Liver (tissue), 9 donors: ENCODE results near the gene CHAT. TPM values are rescaled to one million over a fixed set of nuclear protein-coding genes. Genes with fewer than 3 reads are reported as not detected.

Source experiments
- DNase-seq: peaks from one replicate; pipeline ENCODE4 v3.0.0-alpha.2; 2017; ENCODE audit warnings: low spot score
- H3K27ac ChIP-seq, 2 donors: one replicate each; pipeline ENCODE4 v1.7.0; 2013; ENCODE audit warnings: inconsistent platforms in 2 of 2, low read length in 2 of 2, control low read depth in 1 of 2, low read depth in 1 of 2, mild to moderate bottlenecking in 1 of 2
- H3K27me3 ChIP-seq, 4 donors: one replicate each; pipeline versions ENCODE4 v1.6.1 to v1.7.0; 2013; ENCODE audit warnings: low read length in 3 of 4, inconsistent platforms in 1 of 4, mild to moderate bottlenecking in 1 of 4, moderate library complexity in 1 of 4; ENCODE audit not compliant: control insufficient read depth in 4 of 4, insufficient read depth in 4 of 4
- H3K36me3 ChIP-seq, 4 donors: one replicate each; pipeline versions ENCODE4 v1.6.1 to v1.7.0; 2013; ENCODE audit warnings: low read length in 3 of 4, mild to moderate bottlenecking in 3 of 4, low read depth in 1 of 4, moderate library complexity in 1 of 4; ENCODE audit not compliant: control insufficient read depth in 4 of 4, insufficient read depth in 3 of 4
- H3K4me1 ChIP-seq, 4 donors: one replicate each; pipeline versions ENCODE4 v1.6.1 to v1.7.0; 2013; ENCODE audit warnings: low read length in 3 of 4, mild to moderate bottlenecking in 3 of 4, moderate library complexity in 1 of 4; ENCODE audit not compliant: control insufficient read depth in 4 of 4, insufficient read depth in 4 of 4
- H3K4me3 ChIP-seq, 3 donors: one replicate each; pipeline versions ENCODE4 v1.6.1 to v1.7.0; 2013; ENCODE audit warnings: low read length in 3 of 3, control low read depth in 1 of 3, low read depth in 1 of 3, mild to moderate bottlenecking in 1 of 3
- H3K9ac ChIP-seq, 2 donors: one replicate each; pipeline ENCODE4 v1.7.0; 2013; ENCODE audit warnings: low read length in 2 of 2, mild to moderate bottlenecking in 2 of 2, moderate library complexity in 2 of 2, control low read depth in 1 of 2, low read depth in 1 of 2
- H3K9me3 ChIP-seq, 4 donors: one replicate each; pipeline versions ENCODE4 v1.6.1 to v1.7.0; 2013; ENCODE audit warnings: low read length in 3 of 4; ENCODE audit not compliant: control insufficient read depth in 4 of 4
- ATF3 ChIP-seq: IDR thresholded peaks from 2 replicates; pipeline ENCODE4 v1.6.1; 2016; ENCODE audit warnings: antibody characterized with exemption
- CTCF ChIP-seq: fragments of 150-350 bp; IDR thresholded peaks from 2 replicates; pipeline ENCODE4 v1.5.1; 2017; ENCODE audit warnings: improper control_type of control experiment, low read depth, low read length; ENCODE audit not compliant: missing input control
- EGR1 ChIP-seq, 2 donors: IDR thresholded peaks; 2 replicates each; pipeline ENCODE4 v1.6.1; 2016 to 2018; ENCODE audit warnings: antibody characterized with exemption in 2 of 2, low read depth in 2 of 2
- FOXA1 ChIP-seq: IDR thresholded peaks from 2 replicates; pipeline ENCODE4 v1.6.1; 2016; ENCODE audit warnings: antibody characterized with exemption
- GABPA ChIP-seq, 2 donors: IDR thresholded peaks in 1 of 2; conservative IDR thresholded peaks in 1 of 2; 2 replicates each; pipeline ENCODE4 v1.6.1; 2016; ENCODE audit warnings: antibody characterized with exemption in 2 of 2, mild to moderate bottlenecking in 1 of 2, moderate library complexity in 1 of 2
- HNF4A ChIP-seq, 2 donors: conservative IDR thresholded peaks; 2 replicates each; pipeline ENCODE4 v1.6.1; 2016; ENCODE audit warnings: antibody characterized with exemption in 2 of 2, mild to moderate bottlenecking in 2 of 2
- HNF4G ChIP-seq: IDR thresholded peaks from 2 replicates; pipeline ENCODE4 v1.6.1; 2016; ENCODE audit warnings: antibody characterized with exemption
- MAX ChIP-seq: IDR thresholded peaks from 2 replicates; pipeline ENCODE4 v1.6.1; 2016; ENCODE audit warnings: antibody characterized with exemption
- NR2F2 ChIP-seq: IDR thresholded peaks from 2 replicates; pipeline ENCODE4 v1.6.1; 2016; ENCODE audit warnings: antibody characterized with exemption
- RAD21 ChIP-seq, 2 donors: IDR thresholded peaks; 2 replicates each; pipeline ENCODE4 v1.6.1; 2016; ENCODE audit warnings: antibody characterized with exemption in 2 of 2, mild to moderate bottlenecking in 2 of 2
- REST ChIP-seq: IDR thresholded peaks from 2 replicates; pipeline ENCODE4 v1.6.1; 2016; ENCODE audit warnings: antibody characterized with exemption, mild to moderate bottlenecking
- RXRA ChIP-seq, 2 donors: IDR thresholded peaks; 2 replicates each; pipeline ENCODE4 v1.6.1; 2017 to 2018; ENCODE audit warnings: antibody characterized with exemption in 2 of 2, mild to moderate bottlenecking in 1 of 2
- SP1 ChIP-seq: IDR thresholded peaks from 2 replicates; pipeline ENCODE4 v1.6.1; 2018; ENCODE audit warnings: antibody characterized with exemption, mild to moderate bottlenecking
- TAF1 ChIP-seq: conservative IDR thresholded peaks from 2 replicates; pipeline ENCODE4 v1.6.1; 2016; ENCODE audit warnings: antibody characterized with exemption, mild to moderate bottlenecking
- ZBTB33 ChIP-seq: IDR thresholded peaks from 2 replicates; pipeline ENCODE4 v1.6.1; 2016; ENCODE audit warnings: antibody characterized with exemption
- WGBS: extraction: QIAGEN DNeasy Blood & Tissue Kit; methylation state at CpG from one replicate; pipeline ENCODE4 v1.1.7; 2013; 5-methylcytosine and 5-hydroxymethylcytosine counted together
- polyA plus RNA-seq, 2 donors: library from polyadenylated mRNA; stranded (reverse) in 1 of 2; unstranded in 1 of 2; fragments of 200-250 nt in 1 of 2; fragments of >200 nt in 1 of 2; fragmentation: Nextera tagmentation in 1 of 2; extraction: Ambion mirVana in 1 of 2; gene quantifications; one replicate each; pipeline versions ENCODE4 v1.2.1 to v1.2.3, GENCODE V29; 2013 to 2015
- total RNA-seq, 2 donors: library from RNA; depleted of rRNA; stranded (reverse); fragments of >200 nt; gene quantifications; one replicate each; pipeline ENCODE4 v1.2.3, GENCODE V29; 2014
- donor health status: healthy.
- donor health status: healthy.
- donor health status: healthy.
- donor health status: healthy.
- donor health status: healthy.

The CHAT gene
- total and polyA plus RNA-seq, 4 donors = not detected

GRCh38 chr10:49587981-49588380 lies 25.9 kb upstream of the CHAT start:
- Histone ChIP-seq H3K36me3 (no peaks in the 10 kb centered on the region), H3K4me1 (no peaks in the 10 kb centered on the region), H3K9me3 (no peaks in the 10 kb centered on the region), H3K27ac (no peak overlapping the region), H3K27me3 (no peaks in the 10 kb centered on the region), H3K4me3 (no peak overlapping the region), H3K9ac (no peak overlapping the region)
- DNase-seq = no peak
- 76% methylated on average over 4 of the region's 4 CpGs for WGBS
- no peak for TF ChIP-seq HNF4A (conservative IDR thresholded peaks at IDR 0.05)
- TF ChIP-seq CTCF = no peak
- no peak for TF ChIP-seq SP1
- no peak for TF ChIP-seq EGR1 (IDR thresholded peaks at IDR 0.05; ENCODE audit: low read depth in 2 of 2)
- TF ChIP-seq ZBTB33 = no peak
- TF ChIP-seq TAF1 = no peak
- no peak for TF ChIP-seq RAD21 (IDR thresholded peaks at IDR 0.05)
- TF ChIP-seq REST = no peak
- no peak for TF ChIP-seq HNF4G
- no peak for TF ChIP-seq NR2F2
- TF ChIP-seq MAX = no peak
- no peak for TF ChIP-seq GABPA (IDR thresholded peaks at IDR 0.05 in 1 of 2, conservative IDR thresholded peaks at IDR 0.05 in 1 of 2)
- no peak for TF ChIP-seq ATF3
- no peak for TF ChIP-seq FOXA1

GRCh38 chr10:49592726-49593563 lies 20.9 kb upstream of the CHAT start:
- Histone ChIP-seq H3K4me1 (peaks cover 0 to 2% (median 0%) of the 10 kb centered on the region in 4 donors), H3K27me3 (no peaks in the 10 kb centered on the region), H3K9me3 (no peaks in the 10 kb centered on the region), H3K36me3 (no peaks in the 10 kb centered on the region), H3K27ac (no peak overlapping the region), H3K9ac (no peak overlapping the region), H3K4me3 (no peak overlapping the region)
- TF ChIP-seq CTCF = peak; percentile 81
- TF ChIP-seq RAD21 (IDR thresholded peaks at IDR 0.05) = peak; percentile 78 to 90
- no peak for TF ChIP-seq RXRA (IDR thresholded peaks at IDR 0.05)
- peak; percentile 71 for DNase-seq
- whole genome bisulfite sequencing = 35% methylated on average over 9 of the region's 9 CpGs
